Stimulated activated memory B cell treated with anti-CD40 and anti-IgM and Interleukin-4, amounts not matched to agents 10 μg/mL and 1 μg/mL and 100 μg/mL, for 72 hours (primary cell): Measurements from ENCODE around the gene ZDHHC24.
A peak's percentile ranks its signal among the peaks of the same experiment; 100 is the strongest.
"Not testable (repeated sequence)": the region's sequence is repeated elsewhere in the genome, so short reads cannot be mapped to it uniquely, and the experiment has no call there.

ENCODE experiments used
- ATAC-seq: fragments of 150-1000 bp; cut with Tn5 transposase; 2 replicates; pipeline ENCODE4 v1.10.0; 2021
- H3K27ac Mint-ChIP-seq: one replicate; pipeline ENCODE4 v1.8.0; 2022; ENCODE audit warnings: mild to moderate bottlenecking, mixed read lengths
- H3K27me3 Mint-ChIP-seq: one replicate; pipeline ENCODE4 v1.8.0; 2022; ENCODE audit warnings: mixed read lengths
- H3K36me3 Mint-ChIP-seq: one replicate; pipeline ENCODE4 v1.8.0; 2022; ENCODE audit warnings: mixed read lengths
- H3K4me1 Mint-ChIP-seq: one replicate; pipeline ENCODE4 v1.8.0; 2022; ENCODE audit warnings: mixed read lengths
- H3K4me3 Mint-ChIP-seq: one replicate; pipeline ENCODE4 v1.8.0; 2022; ENCODE audit warnings: mild to moderate bottlenecking, moderate library complexity, mixed read lengths
- H3K9me3 Mint-ChIP-seq: one replicate; pipeline ENCODE4 v1.8.0; 2022; ENCODE audit warnings: mixed read lengths

ZDHHC24 gene

DNA sequence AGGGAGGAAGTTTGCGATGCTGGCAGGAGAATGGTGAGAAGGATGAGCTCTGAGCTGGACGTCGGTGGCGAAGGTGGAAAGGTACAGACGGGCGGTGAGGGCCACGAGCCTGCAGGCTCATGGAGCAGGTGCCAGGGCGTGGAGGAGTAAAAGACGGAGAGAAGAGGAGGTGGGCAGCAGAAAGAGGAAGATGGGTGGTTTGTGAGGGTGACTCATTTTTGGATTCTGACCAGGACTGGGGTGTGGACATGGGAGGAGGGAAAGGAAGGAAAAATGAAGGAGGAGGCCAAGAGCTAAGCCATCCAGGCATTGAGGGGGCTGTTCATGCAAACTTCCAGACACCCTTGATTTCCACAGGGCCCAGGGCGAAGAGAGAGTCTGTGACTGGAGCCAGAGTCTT, 3.5 kb downstream of the ZDHHC24 start:
- H3K36me3 Mint-ChIP-seq, result peaks cover 36% of the 10 kb centered on the region
- peak overlapping the region; percentile 80 for H3K27ac Mint-ChIP-seq
- peaks cover 35% of the 10 kb centered on the region for H3K4me1 Mint-ChIP-seq
- no peaks in the 10 kb centered on the region for H3K9me3 Mint-ChIP-seq
- no peak overlapping the region for H3K4me3 Mint-ChIP-seq
- no peak for ATAC-seq
- no peaks in the 10 kb centered on the region for H3K27me3 Mint-ChIP-seq

- Mint-ChIP-seq H3K4me3 (no peak overlapping the region), H3K36me3 (peaks cover 40% of the 10 kb centered on the region), H3K4me1 (peaks cover 35% of the 10 kb centered on the region), H3K27me3 (no peaks in the 10 kb centered on the region), H3K27ac (peak overlapping the region; percentile 80), H3K9me3 (no peaks in the 10 kb centered on the region)
- no peak for ATAC-seq
Observed at GRCh38 chr11:66541892-66542291, 4.0 kb downstream of the ZDHHC24 start.

- not testable (repeated sequence) for H3K27me3 Mint-ChIP-seq, H3K27ac Mint-ChIP-seq, ATAC-seq, H3K9me3 Mint-ChIP-seq, H3K4me3 Mint-ChIP-seq
- Mint-ChIP-seq H3K4me1 (peaks cover 38% of the 10 kb centered on the region), H3K36me3 (peaks cover 53% of the 10 kb centered on the region)
Observed at GRCh38 chr11:66540598-66540997, 5.2 kb downstream of the ZDHHC24 start.

GRCh38 chr11:66539870-66540213, 6.0 kb downstream of the ZDHHC24 start:
- Mint-ChIP-seq H3K9me3 (no peaks in the 10 kb centered on the region), H3K27ac (no peak overlapping the region), H3K4me1 (peaks cover 38% of the 10 kb centered on the region), H3K36me3 (peaks cover 60% of the 10 kb centered on the region), H3K4me3 (no peak overlapping the region), H3K27me3 (no peaks in the 10 kb centered on the region)
- ATAC-seq, result no peak

GRCh38 chr11:66539170-66539869, 6.5 kb downstream of the ZDHHC24 start:
- ATAC-seq, result no peak
- H3K4me3 Mint-ChIP-seq, result no peak overlapping the region
- no peaks in the 10 kb centered on the region for H3K27me3 Mint-ChIP-seq
- H3K27ac Mint-ChIP-seq, result no peak overlapping the region
- peaks cover 60% of the 10 kb centered on the region for H3K36me3 Mint-ChIP-seq
- H3K4me1 Mint-ChIP-seq, result peaks cover 35% of the 10 kb centered on the region
- no peaks in the 10 kb centered on the region for H3K9me3 Mint-ChIP-seq

DNA sequence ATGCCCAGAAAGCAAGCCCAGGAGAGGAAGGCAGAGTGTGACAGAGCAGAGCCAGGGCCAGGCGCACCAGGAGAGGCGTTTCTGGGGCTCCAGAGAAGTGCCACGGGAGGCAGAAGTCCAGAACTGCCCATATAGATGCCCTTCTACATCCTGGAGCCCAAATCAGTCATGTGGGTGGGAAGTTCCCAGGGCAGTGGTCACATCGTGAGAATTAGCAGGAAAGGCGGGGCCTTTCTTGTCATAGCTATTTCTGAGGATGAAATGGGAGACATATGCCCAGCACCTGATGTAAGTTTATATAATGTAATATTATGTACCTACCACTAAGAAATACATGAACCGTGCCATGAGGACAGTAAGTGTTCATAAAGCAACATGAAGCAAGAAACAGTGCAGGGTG, 13.1 kb downstream of the ZDHHC24 start:
- Mint-ChIP-seq H3K27ac (no peak overlapping the region), H3K4me3 (no peak overlapping the region), H3K9me3 (no peaks in the 10 kb centered on the region), H3K36me3 (peaks cover 42% of the 10 kb centered on the region), H3K4me1 (peaks cover 15% of the 10 kb centered on the region), H3K27me3 (no peaks in the 10 kb centered on the region)
- no peak for ATAC-seq

- Mint-ChIP-seq H3K9me3 (no peaks in the 10 kb centered on the region), H3K27ac (no peak overlapping the region), H3K4me1 (peaks cover 15% of the 10 kb centered on the region), H3K27me3 (no peaks in the 10 kb centered on the region), H3K36me3 (peaks cover 41% of the 10 kb centered on the region), H3K4me3 (no peak overlapping the region)
- ATAC-seq, result no peak
Observed at GRCh38 chr11:66531841-66532240, 14.0 kb downstream of the ZDHHC24 start.

- H3K9me3 Mint-ChIP-seq, result no peaks in the 10 kb centered on the region
- no peaks in the 10 kb centered on the region for H3K27me3 Mint-ChIP-seq
- no peak overlapping the region for H3K4me3 Mint-ChIP-seq
- no peak overlapping the region for H3K27ac Mint-ChIP-seq
- peaks cover 15% of the 10 kb centered on the region for H3K4me1 Mint-ChIP-seq
- H3K36me3 Mint-ChIP-seq, result peaks cover 40% of the 10 kb centered on the region
- ATAC-seq, result no peak
Observed at GRCh38 chr11:66530927-66531709, 14.7 kb downstream of the ZDHHC24 start.

GRCh38 chr11:66529655-66530054, 16.2 kb downstream of the ZDHHC24 start:
- no peaks in the 10 kb centered on the region for H3K9me3 Mint-ChIP-seq
- no peak for ATAC-seq
- peaks cover 6% of the 10 kb centered on the region for H3K4me1 Mint-ChIP-seq
- peaks cover 35% of the 10 kb centered on the region for H3K36me3 Mint-ChIP-seq
- H3K4me3 Mint-ChIP-seq, result no peak overlapping the region
- H3K27ac Mint-ChIP-seq, result no peak overlapping the region
- no peaks in the 10 kb centered on the region for H3K27me3 Mint-ChIP-seq

DNA sequence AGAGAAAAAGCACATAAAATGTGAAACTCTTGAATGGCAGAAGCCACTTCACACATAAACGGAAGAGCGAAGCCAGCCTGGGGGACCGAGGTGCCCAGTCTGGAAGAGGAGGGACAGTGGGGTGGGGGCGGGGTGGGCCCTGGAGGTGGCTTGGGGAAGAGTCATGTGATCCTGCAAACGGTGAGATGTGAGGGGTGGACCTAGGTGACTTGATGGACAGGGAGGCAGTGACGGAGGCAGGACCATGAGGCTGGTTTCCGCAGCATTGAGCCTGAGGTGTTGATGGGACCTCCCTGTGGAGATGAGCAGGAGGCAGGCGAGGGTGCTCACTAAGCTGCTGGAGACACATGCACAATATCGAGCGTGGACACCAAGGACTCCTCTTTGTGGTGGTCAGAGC, 16.8 kb downstream of the ZDHHC24 start:
- Mint-ChIP-seq H3K9me3 (no peaks in the 10 kb centered on the region), H3K4me1 (peaks cover 6% of the 10 kb centered on the region), H3K4me3 (no peak overlapping the region), H3K27me3 (no peaks in the 10 kb centered on the region), H3K27ac (no peak overlapping the region), H3K36me3 (peaks cover 35% of the 10 kb centered on the region)
- no peak for ATAC-seq

GRCh38 chr11:66524304-66525040, 21.4 kb downstream of the ZDHHC24 start:
- no peak for ATAC-seq
- Mint-ChIP-seq H3K27ac (no peak overlapping the region), H3K27me3 (no peaks in the 10 kb centered on the region), H3K4me1 (no peaks in the 10 kb centered on the region), H3K4me3 (no peak overlapping the region), H3K9me3 (no peaks in the 10 kb centered on the region), H3K36me3 (peaks cover 59% of the 10 kb centered on the region)

GRCh38 chr11:66523611-66524010, 22.2 kb downstream of the ZDHHC24 start:
- H3K4me3 Mint-ChIP-seq, result no peak overlapping the region
- no peak overlapping the region for H3K27ac Mint-ChIP-seq
- H3K4me1 Mint-ChIP-seq, result no peaks in the 10 kb centered on the region
- peaks cover 64% of the 10 kb centered on the region for H3K36me3 Mint-ChIP-seq
- no peak for ATAC-seq
- no peaks in the 10 kb centered on the region for H3K27me3 Mint-ChIP-seq
- no peaks in the 10 kb centered on the region for H3K9me3 Mint-ChIP-seq

GRCh38 chr11:66510990-66511339, 34.9 kb downstream of the ZDHHC24 start:
- Mint-ChIP-seq H3K9me3 (no peaks in the 10 kb centered on the region), H3K4me1 (peaks cover 15% of the 10 kb centered on the region), H3K27ac (peak overlapping the region; percentile 66), H3K4me3 (peak overlapping the region; percentile 86), H3K27me3 (no peaks in the 10 kb centered on the region), H3K36me3 (peaks cover 42% of the 10 kb centered on the region)
- no peak for ATAC-seq

DNA sequence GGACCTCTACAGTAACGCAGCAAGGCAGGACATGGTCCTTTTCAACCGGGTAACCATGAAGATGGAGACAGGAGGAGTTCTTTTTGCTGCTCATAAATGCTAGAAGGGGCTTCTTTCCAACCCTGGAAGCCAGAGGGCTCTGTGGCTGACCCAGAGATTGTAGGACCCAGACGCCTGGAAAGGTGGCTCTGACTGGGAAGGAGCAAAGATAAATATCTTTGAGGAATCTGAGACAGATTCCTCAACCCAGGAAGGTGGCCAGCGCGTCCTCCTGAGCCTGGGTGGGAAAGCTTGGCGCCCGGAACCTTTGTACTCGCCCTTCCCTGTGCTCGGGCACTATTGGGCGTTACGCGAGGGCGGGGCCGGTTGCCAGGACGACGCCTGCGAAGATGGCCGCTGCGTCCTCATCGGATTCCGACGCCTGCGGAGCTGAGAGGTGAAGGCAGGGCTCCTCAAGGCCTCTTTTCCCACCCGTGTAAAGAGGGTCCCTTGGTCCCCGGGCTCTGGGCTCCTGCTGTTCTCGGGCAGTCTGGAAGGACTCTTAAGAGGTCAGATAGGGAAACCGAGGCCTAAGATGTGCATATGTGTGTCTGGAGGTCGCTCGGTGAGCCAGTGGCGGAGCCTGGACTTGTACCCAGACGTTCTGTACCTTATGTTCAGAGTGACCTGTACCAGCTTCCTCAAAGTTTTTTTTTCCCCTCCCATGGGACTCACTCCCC, 35.4 kb downstream of the ZDHHC24 start, which contains the start of gene BBS1:
Gene BBS1 (plus strand): TSS at position 365 of the 719 bp plus-strand sequence. CDS start 25 bp downstream, at position 390.
- peaks cover 15% of the 10 kb centered on the region for H3K4me1 Mint-ChIP-seq
- H3K9me3 Mint-ChIP-seq, result no peaks in the 10 kb centered on the region
- peak; percentile 97 for ATAC-seq
- no peaks in the 10 kb centered on the region for H3K27me3 Mint-ChIP-seq
- peaks cover 44% of the 10 kb centered on the region for H3K36me3 Mint-ChIP-seq
- H3K27ac Mint-ChIP-seq, result peak within 1 kb of the TSS; percentile 66
- peak within 1 kb of the TSS; percentile 86 for H3K4me3 Mint-ChIP-seq

DNA sequence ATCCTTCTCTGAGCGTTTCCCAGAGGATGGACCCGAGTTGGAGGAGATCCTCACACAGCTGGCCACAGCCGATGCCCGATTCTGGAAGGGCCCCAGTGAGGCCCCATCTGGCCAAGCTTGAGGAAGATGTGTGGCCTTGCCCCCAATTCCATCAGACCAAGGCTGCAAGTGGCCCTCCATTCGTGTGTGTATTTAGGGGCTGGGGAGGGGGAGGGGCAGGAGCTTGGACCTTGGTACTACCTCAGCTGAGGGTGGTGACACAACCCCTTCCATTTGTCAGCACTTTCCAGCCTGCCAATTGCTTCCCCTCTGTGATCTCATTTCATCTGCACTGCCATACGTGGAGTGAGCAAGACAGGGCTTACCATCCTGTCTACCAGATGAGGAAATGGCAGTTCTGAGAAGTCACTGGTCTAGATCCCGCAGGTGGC, 36.7 kb downstream of the ZDHHC24 start:
- Mint-ChIP-seq H3K4me1 (peaks cover 15% of the 10 kb centered on the region), H3K4me3 (no peak overlapping the region), H3K27ac (no peak overlapping the region), H3K27me3 (no peaks in the 10 kb centered on the region), H3K9me3 (no peaks in the 10 kb centered on the region), H3K36me3 (peaks cover 43% of the 10 kb centered on the region)
- no peak for ATAC-seq
